Suppressor macrophage treated with lipopolysaccharide for 1 hour (primary cell): ENCODE measurements around the gene CCDC127.
"Not testable (repeated sequence)": the region's sequence is repeated elsewhere in the genome, so short reads cannot be mapped to it uniquely, and the experiment has no call there.

Source experiments
- DNase-seq, 3 donors: peaks; one replicate each; pipeline ENCODE4 v3.0.0-alpha.2; 2020 to 2022

Gene CCDC127

DNA sequence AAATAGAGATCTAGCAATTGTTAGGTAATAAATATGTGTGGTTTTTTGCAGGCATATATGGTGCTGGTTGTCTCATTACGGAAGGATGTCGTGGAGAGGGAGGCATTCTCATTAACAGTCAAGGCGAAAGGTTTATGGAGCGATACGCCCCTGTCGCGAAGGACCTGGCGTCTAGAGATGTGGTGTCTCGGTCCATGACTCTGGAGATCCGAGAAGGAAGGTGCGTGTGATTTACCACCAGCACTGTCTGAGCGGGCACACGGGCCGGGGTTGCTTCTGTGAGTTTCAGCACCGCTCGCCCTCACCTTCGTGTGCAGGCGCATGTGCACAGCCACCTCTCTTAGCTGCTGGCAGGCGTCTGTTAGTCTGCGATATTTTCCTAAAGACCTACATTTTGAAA, 15.5 kb upstream of the CCDC127 start:
- DNase-seq, result not testable (repeated sequence)

DNA sequence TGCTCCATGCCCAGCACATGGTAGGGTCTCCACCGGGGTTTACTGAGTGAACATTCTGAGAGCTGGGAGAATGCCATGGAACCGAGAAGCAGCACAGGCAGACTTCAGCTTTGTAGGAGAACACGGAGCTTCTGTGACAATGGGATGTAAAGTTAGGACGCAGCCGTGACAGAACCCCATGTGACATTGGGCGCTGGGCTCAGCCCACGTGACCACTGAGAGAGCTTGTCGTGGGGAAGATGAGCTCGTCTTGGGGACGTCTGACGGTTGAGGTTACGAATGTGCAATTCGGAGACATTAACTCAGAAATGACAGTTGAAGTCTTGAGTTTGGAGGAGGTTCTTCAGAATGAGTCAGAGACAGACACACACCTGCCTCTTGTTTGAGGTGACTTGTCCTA, 13.7 kb upstream of the CCDC127 start:
- no peak for DNase-seq

DNA sequence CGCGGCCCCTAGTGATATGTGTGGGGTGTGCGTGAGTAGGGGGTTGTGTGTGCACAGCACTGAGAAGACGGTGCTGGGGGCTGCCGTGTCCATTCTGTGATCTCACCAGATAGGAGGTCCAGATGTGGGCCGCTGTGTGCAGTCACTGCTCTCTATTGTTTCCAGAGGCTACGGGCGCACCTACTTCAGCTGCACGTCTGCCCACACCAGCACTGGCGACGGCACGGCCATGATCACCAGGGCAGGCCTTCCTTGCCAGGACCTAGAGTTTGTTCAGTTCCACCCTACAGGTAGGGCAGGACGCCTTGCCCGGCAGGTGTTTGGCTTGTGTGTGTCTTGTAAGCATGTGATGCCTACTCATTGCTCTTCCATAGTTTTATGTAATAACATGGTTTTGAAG, 12.8 kb upstream of the CCDC127 start:
- DNase-seq, result no peak

DNA sequence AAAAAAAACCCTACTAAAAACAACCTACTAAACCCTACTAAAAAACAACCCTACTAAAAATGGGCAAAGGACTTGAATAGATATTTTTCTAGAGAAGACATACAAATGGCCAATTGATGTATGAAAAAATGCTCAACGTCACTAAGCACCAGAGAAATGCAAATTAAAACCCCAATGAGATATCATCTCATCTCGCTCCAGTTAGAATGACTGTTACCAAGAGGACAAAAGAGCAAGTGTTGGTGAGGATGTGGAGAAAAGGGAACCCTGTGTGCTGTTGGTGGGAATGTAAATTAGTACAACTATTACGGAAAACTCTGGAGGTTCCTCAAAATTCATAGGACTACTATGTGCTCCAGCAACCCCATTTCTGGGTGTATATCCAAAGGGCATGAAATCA, 10.9 kb upstream of the CCDC127 start:
- no peak for DNase-seq

DNA sequence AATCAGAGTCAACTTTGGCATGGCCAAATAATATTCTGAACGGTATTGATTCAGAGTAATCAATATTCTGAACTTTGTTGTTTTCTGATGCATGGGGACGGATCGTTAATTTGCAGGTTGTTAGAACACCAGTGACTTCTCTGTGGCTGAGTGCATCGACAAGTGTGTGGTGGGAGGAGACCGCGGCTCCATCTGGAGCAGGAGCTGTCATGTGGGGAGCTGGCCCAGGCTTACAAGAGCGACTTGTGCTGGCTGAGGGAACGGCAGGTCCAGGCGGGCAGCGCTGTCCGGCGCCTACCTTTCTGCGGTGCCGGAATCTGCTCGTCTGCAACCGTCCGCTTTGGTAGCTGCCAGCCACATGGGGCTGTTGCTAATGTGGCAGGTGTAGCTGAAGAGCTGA, 9.4 kb upstream of the CCDC127 start:
- DNase-seq, result not testable (repeated sequence)

DNA sequence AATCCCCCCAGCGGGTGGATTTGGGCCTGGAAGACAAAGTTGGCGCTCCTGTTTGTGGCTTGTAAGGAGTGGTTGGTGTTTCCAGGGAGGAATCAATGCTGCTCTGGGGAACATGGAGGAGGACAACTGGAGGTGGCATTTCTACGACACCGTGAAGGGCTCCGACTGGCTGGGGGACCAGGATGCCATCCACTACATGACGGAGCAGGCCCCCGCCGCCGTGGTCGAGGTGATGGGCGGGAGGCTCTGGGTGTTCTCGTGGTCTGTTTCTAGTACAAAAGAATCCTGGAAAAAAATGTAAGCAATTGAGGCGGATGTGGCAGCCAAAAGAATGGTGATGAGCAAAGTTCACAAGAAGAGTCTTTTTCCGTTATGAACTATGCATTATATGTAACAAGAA, 7.4 kb upstream of the CCDC127 start:
- no peak for DNase-seq

DNA sequence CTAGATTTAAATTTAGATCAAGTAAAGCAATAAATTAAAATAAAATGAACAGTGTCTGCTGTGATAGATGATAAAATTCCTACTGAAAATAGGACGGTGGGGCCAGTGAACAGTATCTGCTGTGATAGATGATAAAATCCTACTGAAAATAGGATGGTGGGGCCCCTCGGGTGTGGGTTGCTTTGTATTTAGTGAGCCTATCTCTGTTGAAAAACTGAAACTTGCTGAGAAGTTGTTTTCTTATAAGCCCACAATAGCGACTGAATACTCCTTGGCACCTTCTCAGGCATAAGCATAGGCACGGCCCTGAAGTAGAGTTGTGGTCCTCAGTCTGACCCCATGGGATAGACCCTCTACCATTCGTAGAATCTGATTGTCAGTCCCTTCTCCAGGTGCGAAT, 5.8 kb upstream of the CCDC127 start:
- no peak for DNase-seq

DNA sequence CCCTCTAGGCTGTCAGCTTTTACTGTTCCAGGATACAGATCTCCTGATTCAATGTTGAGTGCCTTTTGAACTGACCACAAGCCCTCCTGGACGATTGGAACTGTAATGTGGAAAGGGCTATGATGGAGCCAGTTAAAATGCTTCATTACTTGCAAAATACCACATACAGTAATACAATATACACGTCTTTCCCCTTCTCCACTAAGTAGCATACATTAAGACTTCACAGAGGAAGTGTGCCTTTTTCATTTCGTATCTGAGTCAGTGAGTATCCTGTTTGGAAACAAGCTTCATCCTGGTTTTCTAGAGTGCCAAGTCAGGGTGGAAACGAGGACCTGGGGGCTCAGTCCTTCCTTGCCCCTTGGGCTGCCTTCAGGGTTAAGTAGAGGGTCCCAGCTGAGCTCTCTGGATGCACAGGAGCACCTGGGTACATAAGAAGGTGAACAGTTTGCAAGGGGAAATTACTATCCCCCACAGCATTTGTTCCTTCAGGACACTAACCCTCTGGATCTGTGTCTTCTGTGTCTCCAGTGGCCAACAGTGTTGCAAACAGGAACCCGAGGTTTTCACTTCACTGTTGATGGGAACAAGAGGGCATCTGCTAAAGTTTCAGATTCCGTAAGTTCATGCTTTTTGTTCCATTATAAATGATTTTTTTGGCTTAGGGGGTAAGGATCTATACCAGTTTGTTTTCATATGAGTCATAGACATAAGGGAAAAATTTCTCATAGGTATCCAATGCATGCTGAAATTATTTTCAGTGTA, 5.2 kb upstream of the CCDC127 start:
- peak; percentile 22 to 56 (median 35) for DNase-seq

DNA sequence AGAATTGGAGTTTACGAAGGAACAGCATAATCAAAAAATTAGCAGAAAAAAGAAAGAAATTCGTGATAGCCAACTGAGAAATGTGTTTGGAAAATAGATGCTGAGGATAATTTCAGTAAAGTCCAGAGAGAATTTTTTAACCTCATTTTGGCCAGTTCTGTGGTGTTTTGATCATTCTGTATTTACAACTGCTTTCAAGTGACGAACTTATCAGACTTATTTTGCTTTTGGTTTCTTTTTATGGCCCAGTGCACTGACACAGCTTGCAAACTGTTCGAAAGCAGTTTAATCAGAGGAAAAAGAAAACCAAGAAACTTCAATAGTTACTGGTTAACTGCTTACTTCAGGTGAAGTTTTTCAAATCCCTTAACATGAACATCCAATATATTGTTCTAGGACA, 2.0 kb upstream of the CCDC127 start:
- DNase-seq, result peak; percentile 14 to 45 (median 24)

DNA sequence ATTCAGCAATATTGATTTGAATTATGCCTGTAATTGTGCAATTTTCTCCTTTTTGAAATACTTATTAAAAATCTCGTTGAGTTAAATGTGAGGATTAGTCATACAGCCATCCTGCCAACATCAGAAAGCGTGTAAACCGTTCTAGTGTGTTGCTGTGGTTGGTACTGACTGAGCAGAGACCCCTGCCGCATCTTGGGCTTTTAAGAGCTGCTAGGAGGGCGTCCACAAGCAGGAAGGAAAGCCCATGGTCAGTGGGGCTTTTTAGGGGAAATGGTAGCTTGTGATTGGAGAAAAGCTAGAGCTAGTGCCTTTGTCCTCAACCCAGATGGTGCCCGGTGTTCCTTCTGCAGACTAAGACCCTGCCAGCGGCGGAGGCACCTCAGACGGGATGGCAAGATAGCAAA, 1.5 kb upstream of the CCDC127 start:
- DNase-seq, result peak; percentile 48 to 57 (median 51)

DNA sequence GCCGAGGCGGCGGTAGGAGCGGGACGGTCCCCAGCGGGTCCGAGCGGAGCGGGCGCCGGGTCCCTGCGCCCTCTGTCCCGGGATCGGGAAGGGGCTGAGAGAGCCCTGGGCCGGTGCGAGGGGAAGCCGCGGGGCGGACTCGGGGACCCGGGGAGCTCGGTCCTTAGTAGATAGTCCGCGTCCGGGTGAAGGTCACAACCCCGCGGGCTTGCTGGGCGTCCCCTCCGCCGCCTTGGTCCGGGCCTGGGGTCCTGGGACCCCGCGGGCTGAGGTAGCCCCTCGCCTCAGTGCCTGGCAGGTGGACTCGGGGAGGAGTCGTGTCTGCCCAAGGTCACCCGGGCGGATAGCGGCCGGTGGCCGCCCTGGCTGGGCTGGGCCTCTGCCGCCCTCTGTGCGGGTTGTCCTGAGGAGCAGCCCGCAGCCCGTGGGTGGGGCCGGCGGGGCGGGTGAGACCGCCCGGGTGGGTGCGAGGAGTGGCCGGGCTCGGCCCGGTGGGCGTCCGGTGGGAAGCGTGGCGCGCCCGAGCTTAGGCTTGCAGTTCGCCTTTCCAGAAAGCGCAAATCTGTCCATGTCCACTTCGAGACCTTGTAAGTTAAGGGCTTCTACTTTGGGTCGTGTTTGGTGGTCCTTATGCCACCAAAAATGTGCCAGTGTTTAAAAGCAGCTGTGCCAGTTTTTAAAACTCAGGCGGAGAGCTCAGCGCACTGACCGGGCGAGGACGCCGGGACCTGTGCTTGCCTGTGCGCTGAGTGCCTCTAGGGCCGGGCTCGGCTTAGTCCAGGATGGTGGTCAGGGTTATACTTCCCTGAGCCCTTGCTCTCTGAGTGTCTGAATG, 721 bp upstream of the CCDC127 start:
- DNase-seq, result peak; percentile 53 to 69 (median 55)

DNA sequence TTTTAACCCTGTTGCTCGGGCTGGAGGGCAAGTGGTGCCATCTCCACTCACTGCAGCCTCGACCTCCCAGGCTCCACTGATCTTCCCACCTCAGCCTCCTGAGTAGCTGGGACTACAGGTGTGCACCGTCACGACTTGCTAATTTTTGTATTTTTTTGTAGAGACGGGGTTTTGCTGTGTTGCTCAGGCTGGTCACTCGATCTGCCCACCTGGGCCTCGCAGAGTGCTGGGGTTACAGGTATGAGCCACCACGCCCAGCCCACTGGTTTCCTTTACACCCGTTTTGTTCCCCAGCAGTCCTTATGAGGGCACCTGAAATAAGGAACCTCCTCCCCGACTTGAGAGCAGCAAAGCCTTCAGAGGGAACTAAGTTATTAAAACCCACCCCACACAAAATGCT, 1.9 kb downstream of the CCDC127 start:
- not testable (repeated sequence) for DNase-seq

DNA sequence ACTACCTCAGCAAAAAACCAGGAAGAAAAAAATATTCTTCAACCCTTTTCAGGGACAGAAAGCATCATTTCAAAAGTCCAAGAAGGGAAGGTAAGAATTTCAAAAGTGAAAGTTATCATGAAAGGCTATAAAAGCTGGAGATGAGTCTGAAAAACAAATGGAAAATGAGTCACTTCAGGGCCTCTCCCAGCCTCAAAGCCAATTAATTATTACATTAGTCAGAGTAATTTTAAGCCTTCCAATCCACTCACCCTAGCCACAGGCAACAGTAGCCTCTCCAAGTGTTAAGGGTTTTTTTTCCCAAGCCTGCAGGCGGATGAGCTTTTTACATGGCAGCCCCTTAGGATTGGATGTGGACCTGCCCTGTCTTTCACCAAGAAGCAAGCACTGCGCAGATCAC, 2.7 kb downstream of the CCDC127 start:
- peak in 1 of 3 donors; percentile 7 for DNase-seq

DNA sequence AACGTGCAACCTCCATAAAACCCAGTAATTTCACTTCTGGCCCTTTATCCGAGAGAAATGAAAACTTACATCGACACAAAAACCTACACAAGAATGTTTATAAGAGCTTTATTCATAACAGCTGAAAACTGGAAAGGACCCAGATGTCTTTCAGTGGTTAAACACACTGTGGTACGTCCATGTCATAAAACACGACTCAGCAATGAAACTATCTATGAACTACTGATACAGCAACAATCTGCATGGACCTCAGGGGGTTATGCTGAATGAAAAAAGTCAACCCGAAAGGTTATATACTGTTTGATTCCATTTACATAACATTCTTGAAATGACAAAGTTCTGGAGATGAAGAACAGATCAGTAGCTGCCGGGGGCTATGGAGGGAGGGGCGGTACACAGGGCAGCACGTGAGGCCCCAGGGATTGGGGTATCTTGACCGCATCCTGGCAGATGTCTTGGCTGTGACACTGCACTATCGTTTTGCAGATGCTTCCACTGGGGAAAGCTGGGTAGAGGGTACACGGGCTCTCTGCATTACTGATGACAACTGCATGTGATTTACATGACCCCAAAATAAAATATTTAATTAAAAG, 4.1 kb downstream of the CCDC127 start:
- DNase-seq, result no peak

DNA sequence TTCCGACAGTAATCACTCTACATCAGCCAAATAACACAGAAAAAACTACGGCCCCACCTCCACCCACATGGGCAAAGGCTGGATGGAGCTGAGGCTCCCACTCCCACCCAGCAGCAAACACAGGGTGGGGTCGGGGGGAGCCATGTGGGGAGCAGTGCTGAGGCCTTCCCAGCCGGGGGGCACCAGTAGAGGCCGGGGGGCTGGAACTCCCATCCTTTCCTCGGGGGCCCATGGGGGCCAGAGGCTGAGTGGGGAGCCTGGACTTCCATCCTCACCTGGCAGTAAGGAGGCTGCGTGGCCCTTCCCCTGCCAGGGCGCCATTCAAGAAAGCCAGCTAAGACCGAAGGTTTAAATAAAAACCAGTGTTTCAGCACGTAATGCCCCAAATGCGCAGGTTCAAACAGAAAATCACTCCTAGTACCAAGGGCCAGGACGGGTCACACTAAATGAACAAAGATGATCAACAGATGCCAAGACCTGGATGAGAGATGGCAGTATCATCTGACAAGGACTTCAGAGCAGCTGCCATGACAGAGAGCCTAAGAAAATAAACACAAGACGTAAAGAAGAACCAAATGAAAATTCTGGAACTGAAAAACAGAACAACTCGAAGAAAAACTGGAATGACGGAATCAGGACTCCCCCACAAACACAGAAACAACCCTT, 9.4 kb downstream of the CCDC127 start:
- DNase-seq, result no peak

DNA sequence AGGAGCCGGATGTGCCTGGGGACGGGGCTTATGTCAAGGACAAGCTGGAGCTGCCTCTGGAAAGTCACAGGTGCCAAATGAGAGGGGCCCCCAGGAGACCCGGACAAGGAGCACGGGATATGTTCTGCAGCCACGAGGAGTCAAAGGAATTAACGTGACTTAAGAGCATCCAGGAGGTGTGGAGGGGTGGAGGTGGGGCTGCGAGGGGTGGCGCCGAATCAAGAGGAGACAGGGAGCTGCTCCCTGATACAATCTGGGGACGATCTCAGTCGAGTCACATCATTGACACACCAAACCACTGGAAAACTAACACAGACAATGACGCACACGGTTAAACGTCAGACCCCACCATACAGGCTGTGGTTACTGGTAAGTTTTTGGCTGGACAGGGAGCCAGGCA, 10.4 kb downstream of the CCDC127 start:
- DNase-seq, result no peak

DNA sequence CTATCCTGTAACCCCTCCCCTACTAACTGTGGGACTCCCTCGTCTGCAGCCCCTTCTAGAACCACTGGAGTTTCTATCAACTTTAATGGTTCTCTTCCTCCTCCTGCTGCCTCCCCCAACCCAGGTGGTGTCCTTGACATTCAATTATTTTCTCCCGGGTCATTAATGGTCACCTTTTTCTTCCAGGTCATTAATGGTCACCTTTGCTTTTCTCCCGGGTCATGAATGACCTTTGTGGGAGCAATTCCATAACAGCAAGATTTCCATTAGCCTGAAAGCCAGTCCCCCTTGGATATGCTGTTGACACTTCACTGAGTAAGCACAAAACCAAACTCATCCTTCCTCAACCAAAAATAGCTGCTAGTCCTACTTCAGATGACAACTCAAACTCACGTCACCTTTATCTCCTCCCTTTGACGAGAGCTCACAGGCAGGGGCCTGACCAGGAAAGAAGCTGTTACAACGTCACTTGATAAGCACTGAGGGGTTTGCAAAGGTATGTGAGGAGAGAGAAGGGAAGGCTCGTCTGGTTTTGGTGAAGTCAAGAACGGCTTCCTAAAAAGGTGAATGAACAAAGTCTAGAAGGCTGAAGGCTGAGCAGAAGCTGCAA, 10.9 kb downstream of the CCDC127 start:
- DNase-seq, result no peak

DNA sequence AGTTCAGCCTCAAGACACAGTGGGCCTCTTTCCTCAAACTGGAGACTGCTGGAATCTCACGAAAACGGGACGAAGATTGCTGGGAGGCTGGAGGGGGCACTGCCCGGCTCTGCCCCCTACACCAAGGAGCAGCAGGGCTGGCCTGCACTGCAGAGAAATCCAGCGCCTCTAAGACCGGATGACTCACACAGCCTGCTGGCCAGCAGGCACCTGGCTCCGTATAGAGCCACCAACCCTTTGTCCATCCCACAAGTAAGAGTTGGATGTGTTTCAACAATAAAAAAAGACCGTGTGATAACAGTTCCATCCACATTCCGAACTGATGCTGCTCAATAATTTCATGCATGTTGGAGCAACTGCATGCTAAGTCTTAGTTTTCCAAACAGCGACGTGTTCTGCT, 11.5 kb downstream of the CCDC127 start:
- no peak for DNase-seq

DNA sequence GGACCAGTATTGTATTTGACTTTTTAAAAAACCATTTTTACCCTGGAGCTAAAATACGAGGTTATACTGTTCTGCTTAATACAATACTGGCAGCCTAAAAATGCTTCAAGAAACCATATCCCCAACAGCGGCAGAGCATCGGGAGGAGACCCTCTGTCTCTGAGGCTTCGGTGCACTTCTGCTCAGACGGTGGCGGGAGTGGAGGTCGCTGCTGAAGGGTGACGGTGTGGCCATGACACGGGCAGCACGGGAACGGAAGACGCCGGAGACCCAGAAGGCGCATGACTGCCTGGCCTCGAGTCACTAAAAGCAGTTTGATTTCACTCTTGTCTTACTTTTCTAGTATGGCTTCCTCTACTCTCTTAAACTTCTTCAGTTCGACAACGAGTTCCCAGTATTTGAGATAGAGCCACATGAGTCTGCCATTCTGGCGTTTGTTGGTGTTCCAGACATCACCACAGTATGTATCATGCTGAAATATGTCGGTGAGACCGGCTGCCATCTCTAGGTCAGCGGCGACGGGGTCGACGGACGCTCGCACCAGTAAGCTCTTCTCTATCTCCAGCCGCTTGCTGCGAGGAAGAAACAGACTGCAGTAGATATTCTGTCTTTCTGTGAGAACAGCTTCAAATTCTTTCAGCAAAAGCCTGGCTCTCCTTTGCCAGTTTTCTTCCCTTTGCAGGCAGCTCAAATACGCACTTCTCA, 12.8 kb downstream of the CCDC127 start:
- no peak for DNase-seq

DNA sequence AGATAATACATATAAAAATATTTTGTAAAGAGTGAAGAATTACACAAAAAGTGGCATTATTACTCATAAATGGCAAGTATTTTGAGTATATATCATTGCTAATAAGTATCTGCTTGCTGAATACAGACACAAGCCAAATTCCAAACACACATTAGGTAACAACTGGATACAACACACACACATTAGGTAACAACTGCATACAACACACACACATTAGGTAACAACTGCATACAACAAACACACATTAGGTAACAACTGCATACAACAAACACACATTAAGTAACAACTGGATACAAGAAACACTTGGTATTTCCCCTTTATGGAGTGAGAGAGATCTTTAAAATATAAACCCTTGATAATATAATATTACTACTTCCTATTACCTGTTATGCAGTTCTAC, 13.5 kb downstream of the CCDC127 start:
- no peak for DNase-seq

DNA sequence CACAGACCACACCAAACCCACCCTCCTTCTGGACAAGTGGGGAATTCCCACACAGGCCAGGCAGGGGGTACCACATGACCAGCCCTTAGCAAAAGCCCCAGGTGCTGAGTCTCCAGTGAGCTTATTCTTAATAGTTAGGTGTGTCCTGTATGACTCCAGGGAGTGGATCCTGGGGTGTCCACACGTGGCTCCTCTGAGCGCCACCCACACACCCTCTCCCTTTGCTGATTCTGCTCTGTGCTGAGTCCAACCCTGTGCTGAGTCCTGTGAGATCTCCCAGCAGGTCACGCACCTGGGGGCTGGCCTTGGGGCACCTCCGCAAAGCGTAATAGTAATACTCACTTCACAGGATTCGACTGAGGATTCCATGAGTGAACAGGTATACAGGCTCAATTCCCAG, 14.0 kb downstream of the CCDC127 start:
- no peak for DNase-seq

DNA sequence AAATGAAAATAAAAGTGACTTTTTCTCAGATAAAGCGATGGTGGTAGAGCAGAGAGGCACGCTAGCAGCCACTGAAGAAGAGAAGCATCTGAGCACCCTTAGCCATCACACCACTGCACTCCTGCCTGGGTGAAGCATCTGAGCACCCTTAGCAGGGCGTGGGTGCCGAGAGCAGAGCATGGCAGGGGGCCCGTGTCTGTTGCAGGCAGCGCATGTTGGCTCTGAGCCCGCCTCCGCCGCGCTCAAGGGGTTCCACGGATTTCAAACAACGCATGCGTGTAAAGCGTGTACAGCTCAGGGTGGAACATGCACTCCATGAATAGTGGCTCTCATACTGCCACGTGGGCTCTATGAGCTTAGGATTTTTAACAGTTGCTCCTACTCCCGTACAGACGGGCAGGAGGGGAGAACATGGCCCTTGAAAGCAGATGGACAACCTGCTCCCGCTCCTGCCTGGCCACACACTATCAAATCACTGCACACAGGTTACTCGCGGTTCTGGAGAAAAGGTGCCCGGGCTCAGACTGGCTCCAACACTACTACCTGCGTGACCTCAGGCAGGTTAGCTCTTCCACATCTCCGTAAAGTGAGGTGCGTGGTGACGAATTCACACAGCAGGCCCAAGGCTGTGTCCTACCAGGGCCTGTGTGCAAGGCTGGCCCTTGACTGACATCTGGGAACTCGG, 14.6 kb downstream of the CCDC127 start:
- DNase-seq, result no peak
